Measurements from ENCODE around the gene TOX3. TPM values are rescaled to one million over a fixed set of nuclear protein-coding genes. Genes with fewer than 3 reads are reported as not detected.
A peak's percentile ranks its signal among the peaks of the same experiment; 100 is the strongest.

TOX3 gene
- total RNA-seq, 1 donor from 2014 or later, result under 0.01 TPM

DNA sequence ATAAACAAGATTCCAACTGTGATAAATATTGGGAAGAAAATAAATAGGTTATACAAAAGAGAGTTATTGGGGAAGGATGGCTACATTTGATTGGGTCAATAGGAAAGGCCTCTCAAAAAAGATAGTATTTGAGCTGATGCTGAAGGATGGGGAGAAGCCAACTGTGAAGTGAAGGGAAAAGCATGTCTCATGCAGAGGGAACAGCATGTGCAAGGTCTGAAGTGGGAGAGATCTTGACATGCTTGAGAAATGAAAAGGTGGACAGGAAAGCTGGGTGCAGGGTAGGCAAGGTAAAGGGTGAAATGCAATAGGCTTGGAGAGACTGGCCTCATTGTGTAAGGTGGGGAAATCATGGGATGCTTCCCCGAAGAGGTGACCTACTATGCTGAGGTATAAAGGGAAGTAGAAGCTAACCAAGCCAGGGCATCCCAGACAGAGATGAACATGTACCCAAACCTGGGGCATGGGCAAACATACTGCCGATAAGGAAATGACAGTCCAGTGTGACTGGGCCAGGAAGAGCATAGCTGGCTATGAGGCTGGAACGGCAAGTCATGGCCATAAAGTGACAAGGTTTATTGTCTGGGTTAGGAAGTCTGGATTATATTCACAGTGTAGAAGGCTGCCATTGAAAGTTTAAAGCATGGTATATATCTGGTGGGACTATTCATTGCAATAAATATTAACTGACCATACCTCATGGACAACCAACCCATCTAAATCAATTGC, 91.2 kb downstream of the TOX3 start:
- no peak overlapping the region for H3K4me3 ChIP-seq (ENCODE audit: low read depth, low read length)
- H3K27me3 ChIP-seq (ENCODE audit: control insufficient read depth, insufficient read depth, low read length), result no peaks in the 10 kb centered on the region
- H3K36me3 ChIP-seq (ENCODE audit: control insufficient read depth, insufficient read depth, low read length), result no peaks in the 10 kb centered on the region
- TF ChIP-seq CTCF (IDR thresholded peaks at IDR 0.05; ENCODE audit: insufficient read depth, low read length, severe bottlenecking), result no peak
- no peak for FAIRE-seq
- DNase-seq (ENCODE audit: low read depth), result no peak

- Histone ChIP-seq H3K36me3 (ENCODE audit: control insufficient read depth, insufficient read depth, low read length) (no peaks in the 10 kb centered on the region), H3K27me3 (ENCODE audit: control insufficient read depth, insufficient read depth, low read length) (no peaks in the 10 kb centered on the region), H3K4me3 (ENCODE audit: low read depth, low read length) (no peak overlapping the region)
- DNase-seq (ENCODE audit: low read depth), result no peak
- FAIRE-seq, result no peak
- no peak for TF ChIP-seq CTCF (IDR thresholded peaks at IDR 0.05; ENCODE audit: insufficient read depth, low read length, severe bottlenecking)
Measured at GRCh38 chr16:52453644-52454043, 93.3 kb downstream of the TOX3 start.

- H3K4me3 ChIP-seq (ENCODE audit: low read depth, low read length), result no peak overlapping the region
- no peak for DNase-seq (ENCODE audit: low read depth)
- TF ChIP-seq CTCF (IDR thresholded peaks at IDR 0.05; ENCODE audit: insufficient read depth, low read length, severe bottlenecking), result no peak
- H3K27me3 ChIP-seq (ENCODE audit: control insufficient read depth, insufficient read depth, low read length), result no peaks in the 10 kb centered on the region
- no peaks in the 10 kb centered on the region for H3K36me3 ChIP-seq (ENCODE audit: control insufficient read depth, insufficient read depth, low read length)
- FAIRE-seq, result no peak
Measured at GRCh38 chr16:52451971-52452421, 94.9 kb downstream of the TOX3 start.

DNA sequence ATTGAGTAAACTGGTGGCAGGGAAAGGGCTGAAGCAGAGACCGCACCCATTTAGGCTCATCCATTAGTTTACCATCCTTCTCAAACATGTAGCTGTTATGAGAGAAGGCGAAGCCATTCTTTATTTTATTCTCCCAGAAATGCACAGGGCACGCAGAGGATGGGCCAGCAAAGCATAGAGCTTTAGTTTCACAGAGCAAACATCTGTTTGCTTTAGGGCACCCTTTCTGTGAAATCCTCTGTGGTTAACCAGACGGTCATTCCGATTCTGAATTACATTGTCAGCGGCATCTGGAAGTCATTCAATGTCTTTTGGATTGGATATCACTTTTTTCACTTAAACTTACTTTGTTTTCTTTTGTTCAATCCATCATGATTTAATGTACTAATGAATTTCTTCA, 96.0 kb downstream of the TOX3 start:
- Histone ChIP-seq H3K4me3 (ENCODE audit: low read depth, low read length) (no peak overlapping the region), H3K36me3 (ENCODE audit: control insufficient read depth, insufficient read depth, low read length) (no peaks in the 10 kb centered on the region), H3K27me3 (ENCODE audit: control insufficient read depth, insufficient read depth, low read length) (no peaks in the 10 kb centered on the region)
- FAIRE-seq (no peak), DNase-seq (ENCODE audit: low read depth) (no peak)
- TF ChIP-seq CTCF (IDR thresholded peaks at IDR 0.05; ENCODE audit: insufficient read depth, low read length, severe bottlenecking), result no peak

- FAIRE-seq (no peak), DNase-seq (ENCODE audit: low read depth) (no peak)
- Histone ChIP-seq H3K4me3 (ENCODE audit: low read depth, low read length) (no peak overlapping the region), H3K36me3 (ENCODE audit: control insufficient read depth, insufficient read depth, low read length) (no peaks in the 10 kb centered on the region), H3K27me3 (ENCODE audit: control insufficient read depth, insufficient read depth, low read length) (no peaks in the 10 kb centered on the region)
- TF ChIP-seq CTCF (IDR thresholded peaks at IDR 0.05; ENCODE audit: insufficient read depth, low read length, severe bottlenecking), result no peak
Measured at GRCh38 chr16:52450241-52450640, 96.7 kb downstream of the TOX3 start.

- no peaks in the 10 kb centered on the region for H3K27me3 ChIP-seq (ENCODE audit: control insufficient read depth, insufficient read depth, low read length)
- no peaks in the 10 kb centered on the region for H3K36me3 ChIP-seq (ENCODE audit: control insufficient read depth, insufficient read depth, low read length)
- TF ChIP-seq CTCF (IDR thresholded peaks at IDR 0.05; ENCODE audit: insufficient read depth, low read length, severe bottlenecking), result no peak
- peak; percentile 28 for DNase-seq (ENCODE audit: low read depth)
- no peak overlapping the region for H3K4me3 ChIP-seq (ENCODE audit: low read depth, low read length)
- no peak for FAIRE-seq
Measured at GRCh38 chr16:52446080-52446479, 100.9 kb downstream of the TOX3 start.
